Retinal pigment epithelial cell (primary cell): ENCODE results near the gene SV2C.

Experiments used
- DNase-seq: peaks from one replicate; pipeline ENCODE4 v3.0.0-alpha.2; 2010; ENCODE audit warnings: low read depth
- H3K4me3 ChIP-seq: 2 replicates; pipeline ENCODE4 v1.5.1; 2011; ENCODE audit warnings: mild to moderate bottlenecking, low read length, control low read depth, moderate library complexity
- TF ChIP-seq, protein P1 (sequence below): conservative IDR thresholded peaks from 2 replicates; pipeline ENCODE4 v1.5.1; 2011; ENCODE audit warnings: low read depth, low read length, control low read depth, inconsistent platforms

Gene SV2C

DNA sequence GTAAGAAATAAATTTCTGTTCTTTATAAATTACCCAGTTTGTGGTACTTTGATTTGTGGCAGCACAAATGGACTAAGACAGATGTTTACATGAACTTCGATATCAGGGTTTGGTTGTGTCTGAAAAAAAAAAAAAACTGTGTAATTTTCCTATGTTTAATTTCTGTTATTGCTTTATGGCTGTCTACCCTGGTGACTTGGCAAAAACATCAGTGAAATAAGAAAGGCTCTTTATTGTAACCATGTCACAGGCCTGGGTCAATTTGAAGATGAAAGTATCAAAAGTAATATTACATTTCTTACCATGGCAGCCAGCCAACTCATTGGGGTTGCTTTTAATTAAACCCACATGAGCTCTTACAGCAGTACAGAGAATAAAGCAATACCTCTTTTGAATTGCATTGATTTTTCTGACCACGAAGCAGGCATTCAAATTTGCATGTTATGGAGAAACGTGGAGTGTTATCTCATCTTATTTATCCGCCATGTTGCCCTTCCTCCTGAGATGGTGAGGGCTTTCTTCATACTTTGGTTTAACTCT lies 20.6 kb upstream of the SV2C start:
- no peak for DNase-seq
- H3K4me3 ChIP-seq, result no peak overlapping the region
- TF ChIP-seq, protein P1, sequence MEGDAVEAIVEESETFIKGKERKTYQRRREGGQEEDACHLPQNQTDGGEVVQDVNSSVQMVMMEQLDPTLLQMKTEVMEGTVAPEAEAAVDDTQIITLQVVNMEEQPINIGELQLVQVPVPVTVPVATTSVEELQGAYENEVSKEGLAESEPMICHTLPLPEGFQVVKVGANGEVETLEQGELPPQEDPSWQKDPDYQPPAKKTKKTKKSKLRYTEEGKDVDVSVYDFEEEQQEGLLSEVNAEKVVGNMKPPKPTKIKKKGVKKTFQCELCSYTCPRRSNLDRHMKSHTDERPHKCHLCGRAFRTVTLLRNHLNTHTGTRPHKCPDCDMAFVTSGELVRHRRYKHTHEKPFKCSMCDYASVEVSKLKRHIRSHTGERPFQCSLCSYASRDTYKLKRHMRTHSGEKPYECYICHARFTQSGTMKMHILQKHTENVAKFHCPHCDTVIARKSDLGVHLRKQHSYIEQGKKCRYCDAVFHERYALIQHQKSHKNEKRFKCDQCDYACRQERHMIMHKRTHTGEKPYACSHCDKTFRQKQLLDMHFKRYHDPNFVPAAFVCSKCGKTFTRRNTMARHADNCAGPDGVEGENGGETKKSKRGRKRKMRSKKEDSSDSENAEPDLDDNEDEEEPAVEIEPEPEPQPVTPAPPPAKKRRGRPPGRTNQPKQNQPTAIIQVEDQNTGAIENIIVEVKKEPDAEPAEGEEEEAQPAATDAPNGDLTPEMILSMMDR, result no peak

DNA sequence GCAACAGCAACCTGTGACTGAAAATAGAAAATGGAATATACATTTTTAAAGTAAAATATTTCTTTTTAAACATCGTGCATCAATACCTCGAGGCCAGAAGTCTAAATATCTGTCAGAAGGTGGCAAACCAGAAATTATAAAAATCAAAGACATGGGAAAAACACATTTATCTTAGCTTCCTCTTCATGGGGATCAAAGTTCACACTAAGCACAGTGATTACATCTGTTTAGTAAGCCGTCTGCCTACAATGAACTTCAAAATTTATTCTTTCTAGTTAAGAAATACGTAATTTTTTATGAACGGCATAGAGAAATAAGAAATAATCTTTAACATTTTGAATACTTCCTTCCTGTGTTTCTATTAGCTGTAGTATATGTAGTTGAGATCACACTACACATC lies 17.9 kb upstream of the SV2C start:
- no peak overlapping the region for H3K4me3 ChIP-seq
- DNase-seq, result no peak
- TF ChIP-seq, protein P1, result no peak

DNA sequence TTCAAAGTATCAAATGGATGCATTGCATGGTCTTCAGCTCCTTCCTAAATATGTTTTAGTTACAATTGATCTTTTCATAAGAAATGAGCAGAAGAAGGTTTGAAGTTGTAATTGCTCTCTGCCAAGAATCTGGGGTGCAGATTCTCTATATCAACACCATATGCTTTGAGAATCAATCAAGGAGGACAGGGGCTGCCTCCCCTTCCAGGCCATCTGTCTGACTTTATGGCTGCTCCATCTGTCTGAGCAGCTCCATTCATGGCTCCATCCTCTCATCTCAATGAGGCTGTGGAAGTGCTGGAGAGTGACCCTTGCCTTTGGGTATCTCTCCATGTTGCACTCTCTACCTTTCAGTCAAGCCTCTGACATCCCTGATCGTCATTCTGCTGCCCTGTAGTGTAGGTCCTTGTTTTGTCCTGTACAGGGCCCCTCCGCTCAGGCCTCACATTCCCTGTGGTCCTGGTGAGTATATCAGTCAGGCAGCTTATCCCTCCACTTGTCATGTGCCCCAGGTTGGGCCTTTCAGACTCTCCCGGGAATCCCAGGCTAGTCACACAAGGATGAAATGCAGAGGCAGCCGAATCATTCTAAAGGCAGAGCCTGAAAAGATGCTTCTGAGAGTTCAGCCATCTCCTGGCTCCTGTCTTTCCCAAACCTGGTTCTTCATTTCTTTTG lies 14.0 kb upstream of the SV2C start:
- TF ChIP-seq, protein P1, result no peak
- no peak overlapping the region for H3K4me3 ChIP-seq
- DNase-seq, result no peak

DNA sequence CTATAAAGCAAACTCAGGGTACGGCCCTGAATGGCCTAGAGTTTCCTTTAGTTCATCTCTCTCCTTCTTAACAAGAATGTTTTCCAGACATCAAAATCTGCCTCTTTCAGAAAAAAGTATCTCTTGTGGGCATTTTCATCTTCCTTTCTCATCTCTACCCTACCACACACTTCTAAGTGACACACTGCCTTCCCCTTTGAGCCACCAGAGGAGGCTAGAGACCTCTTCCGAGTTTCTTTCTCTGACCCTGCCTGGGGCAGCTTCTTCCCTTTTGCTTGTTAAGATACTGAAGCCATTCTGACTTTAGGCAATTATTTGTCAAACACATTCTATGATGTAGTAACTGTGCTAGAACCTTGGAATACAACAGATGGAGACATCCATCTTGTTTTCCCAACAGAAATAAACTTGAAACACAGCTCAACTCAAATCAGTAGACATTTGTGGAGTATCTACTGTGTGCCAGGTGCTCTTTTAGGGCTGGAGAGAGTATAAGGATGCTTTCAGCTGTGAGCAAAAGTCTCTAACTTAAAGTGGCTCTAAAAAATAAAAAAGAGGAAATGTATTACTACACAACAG lies 8.6 kb upstream of the SV2C start:
- no peak for DNase-seq
- TF ChIP-seq, protein P1, result peak; percentile 35
- no peak overlapping the region for H3K4me3 ChIP-seq

DNA sequence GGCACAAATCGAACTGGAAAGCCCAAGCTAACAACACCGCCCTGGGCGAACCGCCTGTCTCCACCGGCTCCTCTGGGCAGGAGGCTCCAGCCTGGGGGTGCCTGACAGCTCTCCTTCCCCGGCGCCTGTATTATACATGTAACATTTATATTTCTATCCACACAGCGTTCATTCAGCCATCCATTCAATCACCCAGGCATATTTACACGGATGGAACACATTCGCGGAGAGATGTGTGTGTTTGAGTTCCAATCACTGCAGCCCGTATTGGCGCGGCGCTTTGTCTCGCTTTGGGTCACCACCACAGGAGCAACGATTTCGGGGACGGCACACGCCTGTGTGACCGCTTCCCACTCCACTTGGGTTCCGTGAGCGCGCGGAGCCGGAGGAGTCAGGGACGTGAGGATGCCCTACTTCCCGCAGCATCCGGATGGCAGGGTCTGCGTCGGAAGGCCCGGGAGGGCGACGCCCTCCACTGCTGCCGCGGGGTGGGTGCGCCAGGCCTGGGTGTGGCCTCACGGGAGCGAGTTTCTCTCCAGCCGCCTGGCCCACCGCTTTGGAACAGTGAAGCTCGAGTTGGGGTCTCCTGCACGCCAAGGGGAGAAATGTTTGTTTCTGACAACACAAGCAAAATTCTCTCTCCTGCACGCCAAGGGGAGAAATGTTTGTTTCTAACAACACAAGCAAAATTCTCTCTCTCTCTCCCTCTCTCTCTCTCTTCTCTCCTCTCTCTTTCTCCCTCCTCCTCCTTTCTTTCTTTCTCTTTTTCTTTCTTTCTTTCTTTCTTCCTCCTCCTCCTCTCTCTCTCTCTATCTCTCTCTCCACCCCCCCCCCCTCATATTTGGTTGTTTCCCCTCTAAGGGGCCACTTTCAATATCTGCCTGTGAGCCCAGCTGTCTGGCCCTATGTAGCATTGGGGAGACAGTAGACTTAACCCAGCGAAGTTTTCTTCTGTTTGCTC lies 1.1 kb upstream of the SV2C start:
- TF ChIP-seq, protein P1, result no peak
- no peak for DNase-seq
- H3K4me3 ChIP-seq, result no peak overlapping the region

DNA sequence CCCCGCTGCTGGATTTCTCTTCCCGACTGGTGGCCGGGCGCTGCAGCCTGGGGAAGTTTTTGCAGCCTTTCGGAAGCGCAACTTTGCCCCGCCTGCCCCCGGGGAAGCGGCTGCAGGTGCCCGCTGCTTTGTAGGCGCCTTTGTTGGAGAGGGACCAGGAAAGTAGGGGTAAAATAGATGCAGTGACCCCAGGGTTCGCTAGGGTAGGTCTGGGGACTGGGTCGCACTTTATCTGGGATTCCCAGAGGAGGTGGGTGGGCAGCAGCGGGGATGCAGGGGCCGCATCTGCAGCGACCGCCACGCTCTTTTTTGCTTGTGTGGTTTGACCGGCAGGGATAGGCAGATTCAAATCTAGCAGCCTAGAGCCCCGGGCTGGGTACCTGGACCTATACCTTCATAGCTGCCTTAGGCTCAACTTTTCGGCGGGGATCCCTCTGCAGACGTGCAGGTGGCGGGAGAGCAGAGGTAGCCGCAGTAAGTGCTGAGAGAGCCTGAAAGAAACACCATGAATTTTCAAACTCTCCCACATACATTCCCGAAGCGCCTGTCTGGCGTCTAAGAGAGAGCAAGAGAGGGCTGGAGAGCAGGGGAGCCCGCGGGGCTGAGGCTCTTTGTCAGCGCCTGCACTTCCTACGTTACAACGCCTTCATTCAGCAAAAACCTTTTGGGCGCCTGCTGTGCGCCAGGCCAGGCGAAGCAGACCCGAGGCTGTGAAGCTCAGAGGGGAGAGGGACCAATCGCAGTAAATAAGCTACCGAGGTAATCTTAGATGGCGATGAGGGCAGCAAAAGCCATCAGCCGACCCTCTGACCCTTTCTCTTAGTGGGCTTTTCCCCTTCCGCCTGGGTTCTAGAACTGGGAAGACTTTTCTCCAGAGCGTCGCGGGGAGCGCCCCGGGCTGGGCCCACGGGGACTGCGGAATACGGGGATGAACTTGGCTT lies 642 bp downstream of the SV2C start:
- H3K4me3 ChIP-seq, result peak overlapping the region; percentile 19
- DNase-seq, result no peak
- TF ChIP-seq, protein P1, result no peak
